Right renal pelvis (tissue), 4 donors: ENCODE measurements around the gene SEZ6. TPM values are rescaled to one million over a fixed set of nuclear protein-coding genes. Genes with fewer than 3 reads are reported as not detected.
A peak's percentile ranks its signal among the peaks of the same experiment; 100 is the strongest.

Experiments used
- DNase-seq, 4 donors: peaks; one replicate each; pipeline ENCODE4 v3.0.0-alpha.2; 2013; ENCODE audit warnings: low read depth in 4 of 4, low spot score in 3 of 4, missing footprints in 1 of 4
- polyA plus RNA-seq, 4 donors: library from polyadenylated mRNA; unstranded; fragments of 120-200 nt; gene quantifications; one replicate each; pipeline ENCODE4 v1.2.1, GENCODE V29; 2013; ENCODE audit not compliant: insufficient read length in 4 of 4

The SEZ6 gene, protein sequence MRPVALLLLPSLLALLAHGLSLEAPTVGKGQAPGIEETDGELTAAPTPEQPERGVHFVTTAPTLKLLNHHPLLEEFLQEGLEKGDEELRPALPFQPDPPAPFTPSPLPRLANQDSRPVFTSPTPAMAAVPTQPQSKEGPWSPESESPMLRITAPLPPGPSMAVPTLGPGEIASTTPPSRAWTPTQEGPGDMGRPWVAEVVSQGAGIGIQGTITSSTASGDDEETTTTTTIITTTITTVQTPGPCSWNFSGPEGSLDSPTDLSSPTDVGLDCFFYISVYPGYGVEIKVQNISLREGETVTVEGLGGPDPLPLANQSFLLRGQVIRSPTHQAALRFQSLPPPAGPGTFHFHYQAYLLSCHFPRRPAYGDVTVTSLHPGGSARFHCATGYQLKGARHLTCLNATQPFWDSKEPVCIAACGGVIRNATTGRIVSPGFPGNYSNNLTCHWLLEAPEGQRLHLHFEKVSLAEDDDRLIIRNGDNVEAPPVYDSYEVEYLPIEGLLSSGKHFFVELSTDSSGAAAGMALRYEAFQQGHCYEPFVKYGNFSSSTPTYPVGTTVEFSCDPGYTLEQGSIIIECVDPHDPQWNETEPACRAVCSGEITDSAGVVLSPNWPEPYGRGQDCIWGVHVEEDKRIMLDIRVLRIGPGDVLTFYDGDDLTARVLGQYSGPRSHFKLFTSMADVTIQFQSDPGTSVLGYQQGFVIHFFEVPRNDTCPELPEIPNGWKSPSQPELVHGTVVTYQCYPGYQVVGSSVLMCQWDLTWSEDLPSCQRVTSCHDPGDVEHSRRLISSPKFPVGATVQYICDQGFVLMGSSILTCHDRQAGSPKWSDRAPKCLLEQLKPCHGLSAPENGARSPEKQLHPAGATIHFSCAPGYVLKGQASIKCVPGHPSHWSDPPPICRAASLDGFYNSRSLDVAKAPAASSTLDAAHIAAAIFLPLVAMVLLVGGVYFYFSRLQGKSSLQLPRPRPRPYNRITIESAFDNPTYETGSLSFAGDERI
- polyA plus RNA-seq, result under 1 TPM in 3 of 4 donors, not detected in 1; 0.21 to 0.48 (median 0.25) TPM

DNA sequence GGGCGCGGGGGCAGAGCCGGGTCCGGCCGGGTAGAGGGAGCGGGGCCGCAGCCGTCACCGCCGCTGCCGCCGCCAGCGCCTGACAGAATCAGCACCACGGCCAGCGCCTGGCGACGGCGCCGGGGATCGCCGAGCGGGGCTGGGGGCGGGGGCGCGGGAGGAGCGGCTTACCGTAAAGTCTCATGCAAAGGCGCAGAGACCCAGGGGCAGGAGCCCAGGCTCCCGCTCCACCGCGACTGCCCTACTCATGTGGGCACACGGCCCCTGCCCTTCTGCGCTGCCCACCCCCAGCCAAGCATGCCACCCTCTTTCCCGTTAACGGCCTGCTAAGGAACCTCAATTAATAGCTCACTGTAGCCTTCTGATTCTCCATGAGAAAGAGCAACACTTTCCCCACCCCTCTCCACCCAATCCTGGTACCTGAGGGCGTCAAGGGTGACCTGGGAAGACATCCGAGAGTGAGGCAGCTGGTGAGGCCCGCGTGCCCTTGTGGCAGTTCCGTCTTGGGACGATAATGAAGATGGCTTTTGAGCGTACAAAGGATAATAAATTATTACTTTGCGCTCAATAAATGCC is at the start of gene SEZ6:
SEZ6 (minus strand) TSS at position 98 of the 576 bp plus-strand sequence. CDS start 164 bp downstream, outside the sequence.
- DNase-seq, result peak; percentile 61 to 77 (median 65)

DNA sequence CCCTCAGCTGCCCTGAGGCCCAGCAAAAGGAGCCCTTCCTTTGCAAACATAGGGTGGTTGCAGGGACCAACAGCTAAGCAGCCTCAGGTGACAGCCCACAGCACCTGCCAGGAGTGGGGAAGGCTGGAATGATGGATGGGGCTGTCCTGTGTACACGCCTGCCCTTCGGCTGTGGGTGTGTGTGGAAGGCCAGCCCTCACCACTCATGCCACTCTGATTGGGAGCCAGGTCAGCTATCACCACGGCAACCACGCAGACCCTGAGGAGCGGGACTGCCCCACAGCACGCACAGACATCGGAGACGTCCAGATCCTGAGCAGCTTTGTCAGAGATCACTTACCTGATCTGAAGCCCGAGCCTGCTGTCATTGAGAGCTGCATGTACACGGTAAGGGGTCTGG is 49.0 kb upstream of the SEZ6 start:
- no peak for DNase-seq

DNA sequence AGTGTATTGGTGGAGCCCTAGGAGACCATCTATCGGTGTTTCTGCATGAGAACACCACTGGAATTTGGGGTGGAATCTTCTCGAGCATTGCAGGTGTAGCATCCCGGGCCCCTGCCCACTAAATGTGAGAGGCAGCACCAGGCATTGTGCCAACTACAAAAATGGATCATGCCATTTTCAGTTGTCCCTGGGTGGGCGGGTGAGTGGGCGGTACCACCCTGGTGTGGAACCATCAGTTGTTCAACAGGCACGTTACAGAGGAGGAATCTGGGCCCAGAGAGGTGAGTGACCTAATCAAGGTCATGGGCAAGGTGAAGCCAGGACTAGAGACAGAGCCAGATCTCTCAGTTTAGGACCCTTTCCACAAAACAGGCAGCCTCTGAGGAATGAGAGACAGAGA is 45.9 kb upstream of the SEZ6 start:
- DNase-seq, result no peak

DNA sequence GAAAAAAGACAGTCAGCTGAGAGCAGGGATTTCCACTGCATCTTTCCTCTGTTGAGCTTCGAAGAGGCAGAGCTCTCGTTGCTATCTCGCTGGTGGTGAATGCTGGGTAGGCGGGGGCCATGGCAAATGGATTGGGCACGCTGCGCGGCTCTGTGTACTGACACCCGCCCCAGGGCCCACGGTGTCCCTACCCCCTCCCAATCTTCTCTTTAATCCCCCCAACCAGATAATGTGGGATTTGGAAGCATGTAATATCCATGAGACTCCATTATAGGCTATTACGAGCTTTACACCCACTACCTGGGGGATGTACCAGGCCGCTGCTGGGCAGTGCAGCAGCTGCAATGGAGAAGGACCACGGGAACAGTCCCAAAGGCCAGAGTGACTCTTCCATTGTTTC is 45.4 kb upstream of the SEZ6 start:
- DNase-seq, result no peak

DNA sequence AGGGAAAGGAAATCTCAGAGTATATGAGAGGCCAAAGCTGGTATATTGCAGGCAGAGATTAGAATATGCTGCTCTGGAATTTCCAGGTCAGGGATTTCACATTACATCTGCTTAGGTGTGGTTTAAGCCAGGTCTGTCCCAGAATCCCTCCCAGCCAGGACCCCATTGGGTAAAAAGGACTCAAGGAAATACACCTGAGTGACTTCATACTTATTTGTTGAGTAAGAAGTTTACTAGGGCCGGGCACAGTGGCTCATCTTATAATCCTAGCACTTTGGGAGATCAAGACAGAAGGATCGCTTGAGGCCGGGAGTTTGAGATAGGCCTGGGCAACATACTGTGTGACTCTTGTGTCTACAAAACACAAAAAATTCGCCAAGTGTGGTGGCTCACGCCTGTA is 44.3 kb upstream of the SEZ6 start:
- DNase-seq, result no peak

DNA sequence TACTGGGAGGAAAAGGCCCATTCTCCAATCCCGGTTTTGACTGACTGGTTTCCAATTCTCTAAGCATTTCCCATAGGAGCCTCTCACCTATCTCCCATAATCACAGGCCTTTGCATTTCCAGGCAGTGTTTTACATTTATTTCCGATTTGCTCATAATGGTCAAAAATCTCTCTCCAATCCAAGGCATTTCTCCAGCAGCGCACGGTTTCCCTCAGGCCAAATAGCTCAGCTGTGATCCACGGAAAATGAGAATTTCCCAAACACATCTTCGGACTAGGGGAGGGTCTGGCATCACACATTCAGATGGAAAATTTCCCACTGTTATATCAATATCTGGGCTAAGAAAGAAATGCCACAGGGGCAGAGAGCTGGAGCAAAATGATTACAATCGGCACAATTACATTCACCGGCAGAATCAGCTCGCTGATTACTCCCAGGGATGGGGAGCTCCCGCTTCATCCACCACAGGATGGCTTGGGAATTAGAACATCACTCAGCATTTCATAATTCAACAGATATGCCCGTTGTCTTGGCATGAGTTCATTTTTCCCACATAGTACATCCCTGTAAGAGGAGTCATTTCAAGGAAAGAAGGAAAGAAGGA is 43.8 kb upstream of the SEZ6 start:
- no peak for DNase-seq

DNA sequence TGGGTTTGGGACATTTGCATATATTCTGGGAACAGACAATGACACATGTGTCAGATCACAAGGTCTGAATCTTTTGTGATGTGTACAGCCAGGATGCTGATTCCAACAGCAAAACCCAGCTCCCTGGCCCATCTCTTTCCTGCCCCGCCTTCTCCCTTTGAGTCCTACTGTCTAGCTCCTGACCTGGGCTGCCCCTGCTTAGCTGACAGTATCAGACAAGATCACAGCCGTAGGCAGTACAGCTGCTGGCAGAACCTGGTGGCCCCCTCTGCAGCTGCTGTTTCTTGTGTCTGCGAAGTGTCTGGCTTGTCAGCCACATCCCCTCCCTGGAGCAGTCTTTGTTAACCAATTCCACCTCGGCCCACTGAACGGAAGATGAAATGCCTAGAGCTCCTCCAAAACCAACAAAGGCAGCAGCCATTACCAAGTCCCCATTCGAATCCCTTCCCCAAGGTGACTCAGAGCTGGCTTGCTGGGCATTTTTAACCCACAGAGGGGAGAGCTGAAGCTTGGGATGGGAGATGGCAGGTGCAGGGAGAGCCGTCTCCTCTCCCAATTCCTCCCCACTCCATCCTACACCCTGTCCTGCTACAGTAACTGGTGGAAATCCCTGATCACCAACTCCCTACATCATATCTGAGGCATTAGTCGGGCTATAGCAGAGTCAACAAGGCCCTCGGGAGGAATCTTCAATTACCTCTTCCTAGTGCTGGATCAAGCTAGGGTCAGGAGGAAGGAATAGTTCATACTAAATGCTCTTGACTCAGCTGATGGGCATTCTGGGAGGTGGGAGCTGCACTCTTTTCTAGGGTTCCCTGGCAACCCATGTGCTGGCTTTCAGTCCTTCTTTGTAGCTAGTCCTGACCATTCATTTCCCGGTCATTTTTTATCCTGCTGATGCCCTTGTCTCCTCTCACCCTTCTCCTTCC is 42.9 kb upstream of the SEZ6 start:
- DNase-seq, result no peak

DNA sequence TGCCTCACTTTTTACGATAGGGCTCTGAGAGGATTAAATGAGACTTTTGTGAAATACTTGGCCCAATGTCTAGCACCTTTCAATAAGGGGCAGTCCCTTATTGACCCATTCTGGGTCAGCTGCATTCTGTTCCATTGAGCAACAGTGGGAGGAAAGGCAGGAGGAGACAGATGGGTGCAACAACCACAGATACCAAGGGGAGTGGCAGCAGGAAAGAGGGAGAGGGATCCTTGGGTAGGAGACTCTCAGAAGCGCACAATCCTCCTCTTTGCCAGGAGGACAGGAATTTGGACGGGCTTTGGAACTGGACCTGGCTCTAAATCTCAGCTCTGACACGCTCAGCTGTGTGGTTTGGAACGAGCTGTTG is 40.6 kb upstream of the SEZ6 start:
- DNase-seq, result no peak

DNA sequence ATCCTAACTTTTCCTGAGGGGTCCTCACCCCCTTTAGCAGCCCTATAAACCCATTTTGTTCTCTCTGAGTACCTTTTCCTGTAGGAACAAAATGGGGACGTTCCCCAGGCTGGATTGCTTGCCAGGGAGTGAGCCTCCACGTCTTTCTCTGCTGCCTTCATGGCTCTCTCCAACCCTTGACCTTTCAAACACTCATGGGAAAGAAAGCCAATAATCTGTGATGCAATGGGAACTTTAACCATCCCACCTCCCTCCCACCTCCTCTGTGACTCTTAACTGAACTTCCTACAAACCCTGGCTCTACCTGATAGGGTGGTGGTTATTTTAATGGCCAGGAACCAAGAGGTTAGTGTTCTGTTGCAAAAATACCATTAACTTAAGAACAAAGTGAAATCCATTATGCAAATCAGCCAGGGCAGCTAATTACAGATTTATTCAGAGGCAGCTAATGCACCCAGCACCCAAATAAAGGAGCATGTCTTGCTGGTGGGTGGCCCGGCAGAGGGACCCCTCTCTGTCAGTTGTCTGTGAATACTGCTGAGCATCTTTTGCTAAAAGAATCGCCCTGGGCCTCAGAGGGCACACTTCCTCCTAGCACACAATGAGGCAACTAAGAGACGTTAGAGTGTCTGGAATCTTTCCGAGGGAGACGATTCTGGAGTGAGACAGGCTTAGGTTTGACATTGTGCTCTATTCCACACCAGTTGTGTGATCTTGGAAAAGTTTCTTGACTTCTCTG is 40.1 kb upstream of the SEZ6 start:
- DNase-seq, result no peak

DNA sequence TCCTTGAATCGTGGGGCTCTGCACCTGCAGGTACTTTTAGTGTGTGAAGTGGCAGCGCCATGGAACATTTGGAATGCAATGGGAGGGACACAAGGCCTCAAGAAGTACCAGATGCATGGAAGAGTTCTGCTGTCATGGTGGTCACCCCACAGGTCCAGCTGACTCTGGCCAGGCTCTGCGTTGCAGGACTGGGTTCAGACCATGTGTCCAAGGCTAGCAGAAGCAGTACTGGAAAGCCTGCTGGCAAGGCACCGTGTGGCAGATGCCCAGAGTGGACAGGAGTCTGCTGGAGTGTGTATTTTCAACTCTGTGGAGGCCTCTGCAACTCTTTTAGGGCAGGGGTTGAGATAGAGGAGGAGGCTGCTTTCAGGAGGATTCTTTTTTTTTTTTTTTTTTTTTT is 39.2 kb upstream of the SEZ6 start:
- DNase-seq, result no peak

DNA sequence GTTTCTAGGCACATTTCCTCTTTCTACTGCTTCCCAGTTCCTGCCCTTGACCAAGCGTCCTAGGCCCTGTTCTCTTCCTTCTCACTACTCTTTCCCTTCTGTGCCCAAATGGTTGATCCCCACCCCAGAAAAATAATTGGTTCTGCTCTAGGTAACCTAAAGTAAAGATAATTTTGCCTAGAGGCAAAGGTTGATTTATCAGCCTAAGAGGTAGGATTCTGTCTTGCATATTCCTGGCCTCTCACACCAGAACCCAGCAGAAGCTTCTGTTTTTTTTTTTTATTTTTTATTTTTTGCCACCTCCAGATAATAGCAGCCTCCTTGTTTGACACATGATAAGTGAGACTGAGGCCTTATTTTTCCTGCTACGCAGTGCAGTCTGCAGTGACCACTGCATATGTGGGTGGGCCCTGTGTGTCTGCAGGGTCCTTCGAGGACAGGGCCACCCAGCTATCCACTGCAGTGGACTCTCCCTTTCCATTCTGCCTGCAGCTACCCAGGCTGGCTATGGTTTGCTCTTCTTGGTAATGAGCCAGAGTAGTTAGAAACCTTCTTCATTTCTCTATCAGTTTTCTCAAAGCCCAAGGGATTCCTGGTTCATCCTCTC is 37.8 kb upstream of the SEZ6 start:
- DNase-seq, result no peak

DNA sequence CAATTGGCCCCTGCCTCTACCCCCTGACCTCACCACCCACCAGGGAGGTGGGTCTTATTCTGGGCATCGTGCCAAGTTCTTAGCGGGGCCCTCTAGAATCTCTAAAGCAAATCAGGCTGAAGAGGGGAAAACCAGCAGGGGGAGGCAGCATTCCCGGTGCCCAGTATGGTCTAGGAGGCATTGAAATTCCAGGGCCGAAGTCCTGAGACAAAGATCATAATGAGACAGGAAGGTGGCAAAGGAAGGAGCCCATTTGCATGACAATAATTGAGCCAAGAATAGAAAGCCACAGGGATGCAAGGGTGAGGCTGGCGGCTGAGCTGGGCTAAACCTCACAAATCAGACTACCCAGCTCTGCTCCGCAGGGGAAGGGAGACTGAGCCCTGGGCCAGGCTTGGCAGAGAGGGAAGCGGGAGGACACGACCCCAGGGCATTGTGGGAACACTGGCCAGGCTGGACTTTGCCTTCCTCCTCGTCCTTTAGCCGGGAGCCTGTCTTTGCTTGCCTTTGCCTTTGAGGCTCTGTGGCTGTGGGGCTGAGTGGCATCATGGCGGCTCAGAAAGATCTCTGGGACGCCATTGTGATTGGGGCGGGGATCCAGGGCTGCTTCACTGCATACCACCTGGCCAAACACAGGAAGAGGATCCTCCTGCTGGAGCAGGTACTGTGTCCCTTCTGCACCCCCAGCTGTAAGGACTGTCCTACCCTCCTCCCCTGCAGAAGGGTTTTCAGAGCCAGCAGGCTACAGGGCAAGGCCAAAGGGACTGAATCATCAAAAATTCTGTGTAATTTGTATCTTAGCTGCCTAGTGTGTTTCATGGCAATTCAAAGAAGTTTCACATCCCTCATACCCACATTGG is 37.1 kb upstream of the SEZ6 start, which contains the start of gene PIPOX:
PIPOX (plus strand) TSS at position 463 of the 860 bp plus-strand sequence; CDS start at position 548, 85 bp downstream.
- DNase-seq, result peak in 3 of 4 donors; percentile 33 to 47 (median 36)

DNA sequence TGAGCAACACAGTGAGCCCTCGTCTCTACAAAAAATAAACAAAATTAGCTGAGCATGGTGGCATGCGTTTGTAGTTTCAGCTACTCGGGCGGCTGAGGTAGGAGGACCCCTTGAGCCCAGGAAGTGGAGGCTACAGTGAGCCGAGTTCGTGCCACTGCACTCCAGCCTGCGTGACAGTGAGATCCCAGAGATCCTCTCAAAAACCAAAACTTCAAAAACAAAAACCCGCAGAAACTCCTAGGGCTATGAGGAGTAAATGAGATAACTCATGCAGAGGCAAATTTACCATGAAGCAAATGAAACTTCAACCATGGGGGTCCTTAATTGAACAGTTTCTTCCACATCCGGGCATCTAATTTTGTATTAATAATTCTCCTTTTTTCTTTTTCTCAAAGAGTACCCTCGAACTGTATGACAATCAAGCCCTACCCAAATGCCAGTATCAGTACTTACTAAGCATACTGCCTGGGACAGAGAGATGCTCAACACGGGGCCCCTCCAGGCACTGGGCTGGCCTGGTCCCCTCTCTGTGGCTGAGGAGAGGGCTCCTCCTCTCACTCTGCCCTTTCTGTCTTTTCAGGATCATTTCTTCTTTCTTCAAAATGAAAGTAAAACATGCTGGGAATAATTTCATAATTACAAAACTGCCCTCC is 36.3 kb upstream of the SEZ6 start:
- no peak for DNase-seq

DNA sequence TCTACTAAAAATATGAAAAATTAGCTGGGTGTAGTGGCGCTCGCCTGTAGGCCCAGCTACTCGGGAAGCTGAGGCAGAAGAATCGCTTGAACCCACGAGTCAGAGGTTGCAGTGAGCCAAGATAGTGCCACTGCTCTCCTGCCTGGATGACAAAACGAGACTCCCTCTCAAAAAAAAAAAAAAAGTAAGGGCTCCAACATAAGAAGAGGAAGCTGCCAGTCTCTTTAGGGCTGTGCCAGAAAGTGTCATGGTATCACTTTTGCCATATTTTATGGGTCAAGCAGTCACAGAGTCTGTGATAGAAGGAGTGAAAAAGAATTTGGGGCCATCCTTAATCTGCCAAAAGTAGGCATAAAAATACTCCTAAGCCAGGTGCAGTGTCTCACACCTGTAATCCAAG is 35.7 kb upstream of the SEZ6 start:
- no peak for DNase-seq

DNA sequence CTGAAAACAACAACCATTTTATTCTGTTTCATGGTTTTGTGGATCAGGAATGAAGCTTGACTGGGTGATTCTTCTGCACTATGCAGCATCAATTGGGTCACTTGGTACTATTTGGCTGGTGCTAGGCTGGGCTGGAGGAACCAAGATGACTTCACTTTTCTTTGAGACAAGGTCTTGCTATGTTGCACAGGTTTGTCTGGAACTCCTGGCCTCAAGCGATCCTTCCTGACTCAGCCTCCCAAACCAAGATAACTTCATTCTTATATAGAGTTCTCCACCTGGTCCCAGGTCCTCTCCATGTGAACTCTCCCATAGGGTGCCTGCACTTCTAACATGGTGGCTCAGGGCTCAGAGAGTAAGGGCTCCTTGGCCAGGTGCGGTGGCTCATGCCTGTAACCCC is 35.3 kb upstream of the SEZ6 start:
- DNase-seq, result no peak

DNA sequence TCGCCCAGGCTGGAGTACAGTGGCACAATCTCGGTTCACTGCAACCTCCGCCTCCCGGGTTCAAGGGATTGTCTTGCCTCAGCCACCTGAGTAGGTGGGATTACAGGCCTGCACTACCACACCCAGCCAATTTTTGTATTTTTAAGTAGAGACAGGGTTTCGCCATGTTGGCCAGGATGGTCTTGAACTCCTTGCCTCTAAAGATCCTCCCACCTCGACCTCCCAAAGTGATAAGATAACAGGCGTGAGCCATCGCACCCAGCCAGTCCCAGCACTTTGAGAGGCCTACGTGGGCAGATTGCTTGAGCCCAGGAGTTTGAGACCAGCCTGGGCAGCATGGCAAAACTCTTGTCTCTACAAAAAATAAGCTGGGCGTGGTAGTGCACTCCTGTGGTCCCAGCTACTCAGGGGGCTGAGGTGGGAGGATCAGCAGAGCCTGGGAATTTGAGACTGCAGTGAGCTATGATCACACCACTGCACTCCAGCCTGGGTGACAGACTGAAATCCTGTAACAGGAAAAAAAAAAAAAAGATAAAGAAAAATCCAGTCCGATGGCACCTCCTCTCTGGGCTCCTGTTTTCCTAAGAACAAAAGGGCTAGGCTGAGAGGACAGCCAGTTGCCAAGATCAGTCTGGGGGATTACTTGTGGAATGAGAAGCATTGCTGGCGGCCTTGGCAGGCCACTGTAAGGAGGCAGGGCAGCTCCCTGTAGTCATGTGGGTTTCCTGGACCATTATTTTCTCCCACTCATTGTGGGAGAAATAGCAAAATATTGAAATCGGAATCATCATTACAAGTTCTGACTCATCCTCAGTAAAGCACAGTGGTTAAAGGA is 34.1 kb upstream of the SEZ6 start:
- DNase-seq, result no peak
